GM23248 (cell line): ENCODE measurements around the gene TGOLN2.

ENCODE experiments used
- EZH2 ChIP-seq: fragments of 200-600 bp; sonication (generic); IDR thresholded peaks from 2 replicates; pipeline ENCODE4 v1.6.1; 2018; ENCODE audit warnings: antibody characterized with exemption, mild to moderate bottlenecking; ENCODE audit not compliant: insufficient read depth, poor library complexity, severe bottlenecking
- EZH2phosphoT487 ChIP-seq: fragments of 200-600 bp; sonication (generic); IDR thresholded peaks from 2 replicates; pipeline ENCODE4 v1.6.1; 2018; ENCODE audit warnings: antibody characterized with exemption, moderate library complexity, mild to moderate bottlenecking, low read depth; ENCODE audit not compliant: insufficient read depth

- no peak for TF ChIP-seq EZH2
- no peak for TF ChIP-seq EZH2phosphoT487
Observed at GRCh38 chr2:85356186-85356585, 28.4 kb upstream of the TGOLN2 start.
